Pancreas (tissue), 10 donors: ENCODE measurements around the gene SHROOM3. TPM values are rescaled to one million over a fixed set of nuclear protein-coding genes. Genes with fewer than 3 reads are reported as not detected.

Experiments
- ATAC-seq, 4 donors: fragments of 200-7000 bp; cut with Tn5 transposase; one replicate each; pipeline versions ENCODE4 v1.8.0 to v1.9.1; 2020; ENCODE audit warnings: mild to moderate bottlenecking in 4 of 4, moderate library complexity in 4 of 4
- DNase-seq, 6 donors: peaks; one replicate each; pipeline ENCODE4 v3.0.0-alpha.2; 2020
- FAIRE-seq: peaks from 2 replicates; lab custom pipeline; 2012; peaks lifted over from hg19 to GRCh38; lab: Jason Lieb, UNC
- H3K27ac ChIP-seq, 4 donors: fragments of 200-600 bp; sonication (generic); 1 replicate in 3 of 4; 2 replicates in 1 of 4; pipeline versions ENCODE4 v1.5.0 to v1.8.0; 2020
- H3K27me3 ChIP-seq, 4 donors: fragments of 200-600 bp; one replicate each; pipeline ENCODE4 v1.8.0; 2021
- H3K36me3 ChIP-seq, 3 donors: fragments of 200-600 bp; sonication (generic) in 1 of 3; one replicate each; pipeline versions ENCODE4 v1.5.0 to v1.8.0; 2020 to 2021
- H3K4me1 ChIP-seq, 3 donors: fragments of 200-600 bp; one replicate each; pipeline ENCODE4 v1.8.0; 2021
- H3K4me3 ChIP-seq, 4 donors: fragments of 200-600 bp; sonication (generic) in 2 of 4; one replicate each; pipeline versions ENCODE4 v1.5.0 to v1.8.0; 2020 to 2021
- H3K9me3 ChIP-seq, 4 donors: fragments of 200-600 bp; one replicate each; pipeline ENCODE4 v1.8.0; 2021
- CTCF ChIP-seq, 4 donors: fragments of 200-600 bp; sonication (generic) in 3 of 4; IDR thresholded peaks; one replicate each; pipeline versions ENCODE4 v1.5.0 to v1.8.0; 2021; ENCODE audit warnings: antibody characterized with exemption in 4 of 4
- WGBS, 2 donors: extraction: QIAGEN DNeasy Blood & Tissue Kit; methylation state at CpG; one replicate each; pipeline ENCODE4 v1.1.7; 2013; 5-methylcytosine and 5-hydroxymethylcytosine counted together
- intact Hi-C, 3 donors: fragments of 100-400 bp; cut with DNase I; formaldehyde crosslinking; loops; one replicate each; pipeline versions ENCODE4 v1.11.1 to v1.14.2; 2022
- polyA plus RNA-seq, 2 donors: library from polyadenylated mRNA; stranded (reverse); fragments of 200-250 nt; gene quantifications; one replicate each; pipeline ENCODE4 v1.2.3, GENCODE V29; 2013
- total RNA-seq, 6 donors: library from RNA; stranded (reverse); fragmentation: NEBNext Ultra II Directional in 4 of 6; extraction: Animal tissue kit (Norgen Biotek cat#: 25700) in 4 of 6; gene quantifications; one replicate each; pipeline versions ENCODE4 v1.2.1 to v1.2.4, GENCODE V29; 2021 to 2023
- donor health status: healthy with polysubstance abuse.
- donor health status: DM: no; HTN: no; CAD: no; lungs with moderate emphysema.
- donor health status: DM: no; HTN: no; CAD: no.
- donor health status: control.
- donor health status: control.
- donor health status: Bipolar disorder and iron deficiency.
- donor health status: DM: yes; HTN: yes; CAD: no.
- donor health status: DM: no; HTN: no; CAD: no.
- donor health status: DM: no; HTN: no; CAD: no.
- donor health status: DM: yes; HTN: yes; CAD: no.

Gene SHROOM3
- total and polyA plus RNA-seq, 8 donors, result 6.2 to 43.5 (median 17.1) TPM

DNA sequence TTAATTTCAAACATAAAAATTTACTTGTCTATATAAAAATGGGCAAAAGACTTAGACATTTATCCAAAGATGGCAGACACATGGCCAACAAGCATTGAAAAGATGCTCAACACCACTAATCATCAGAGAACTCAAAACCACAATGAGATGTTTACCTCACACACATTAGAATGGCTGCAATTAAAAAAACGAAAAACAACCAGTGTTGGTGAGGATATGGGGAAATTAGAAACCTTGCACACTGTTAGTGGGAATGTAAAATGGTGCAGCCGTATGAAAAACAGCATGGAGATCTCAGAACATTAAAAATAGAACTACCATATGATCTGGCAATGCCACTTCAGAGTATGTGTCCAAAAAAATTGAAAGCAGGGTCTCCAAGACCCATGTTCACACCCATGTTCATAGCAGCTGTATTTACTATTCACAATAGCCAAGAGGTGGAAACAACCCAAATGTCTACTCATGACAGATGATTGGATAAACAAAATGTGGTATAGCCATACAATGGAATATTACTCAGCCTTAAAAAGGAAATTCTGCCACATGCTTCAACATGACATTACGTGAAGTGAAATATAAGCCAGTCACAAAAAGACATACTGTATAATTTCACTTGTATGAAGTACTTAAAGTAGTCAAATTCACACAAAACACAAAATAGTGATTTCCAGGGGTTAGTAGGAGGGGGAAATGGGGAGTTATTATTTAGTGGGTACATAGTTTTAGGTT lies 316.7 kb downstream of the SHROOM3 start:
- intact Hi-C loops, result loop anchor here (5.0 to 10.0 kb wide), 3 partner anchors 239 to 307 kb away; no protein-coding TSS in a partner anchor
- Histone ChIP-seq H3K9me3 (no peaks in the 10 kb centered on the region), H3K4me1 (no peaks in the 10 kb centered on the region), H3K27me3 (no peaks in the 10 kb centered on the region), H3K27ac (no peak overlapping the region), H3K36me3 (no peaks in the 10 kb centered on the region), H3K4me3 (no peak overlapping the region)
- no peak for ATAC-seq
- no peak for DNase-seq
- TF ChIP-seq CTCF (IDR thresholded peaks at IDR 0.05), result no peak
- FAIRE-seq, result no peak
- WGBS, 2 donors, result 95 to 96% methylated on average over 3 of the region's 3 CpGs

GRCh38 chr4:76752861-76753501 lies 318.0 kb downstream of the SHROOM3 start:
- DNase-seq (no peak), FAIRE-seq (no peak), ATAC-seq (peak in 1 of 4 donors; percentile 32)
- H3K27me3 ChIP-seq, result no peaks in the 10 kb centered on the region
- H3K27ac ChIP-seq, result no peak overlapping the region
- no peak for TF ChIP-seq CTCF (IDR thresholded peaks at IDR 0.05)
- no peaks in the 10 kb centered on the region for H3K9me3 ChIP-seq
- intact Hi-C loops, result loop anchor here (5.0 to 10.0 kb wide), 3 partner anchors 241 to 308 kb away; no protein-coding TSS in a partner anchor
- H3K4me3 ChIP-seq, result no peak overlapping the region
- H3K4me1 ChIP-seq, result no peaks in the 10 kb centered on the region
- 69 to 78% methylated on average over 3 of the region's 3 CpGs for WGBS, 2 donors
- no peaks in the 10 kb centered on the region for H3K36me3 ChIP-seq

DNA sequence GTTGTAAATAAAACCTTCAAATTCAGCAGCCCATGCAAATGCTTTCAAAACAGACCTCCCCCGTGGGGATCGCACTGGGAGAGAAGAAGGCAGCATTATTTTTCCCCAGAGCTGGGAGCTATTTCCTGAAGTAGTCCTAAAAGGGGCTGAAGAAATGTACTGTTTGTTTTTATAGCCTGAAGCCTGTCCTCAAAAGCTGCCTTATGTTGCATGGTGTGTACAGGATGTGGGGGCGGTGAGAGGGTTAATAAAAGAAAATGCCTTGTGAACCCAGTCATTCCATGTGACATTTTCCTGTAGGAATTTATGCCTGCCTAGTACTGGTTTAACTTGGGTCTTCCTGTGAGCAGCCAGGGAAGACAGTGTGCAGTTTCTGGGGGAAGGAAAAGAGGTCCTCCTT lies 318.8 kb downstream of the SHROOM3 start:
- Histone ChIP-seq H3K4me1 (no peaks in the 10 kb centered on the region), H3K36me3 (no peaks in the 10 kb centered on the region), H3K27ac (no peak overlapping the region), H3K27me3 (no peaks in the 10 kb centered on the region), H3K9me3 (no peaks in the 10 kb centered on the region), H3K4me3 (no peak overlapping the region)
- no peak for FAIRE-seq
- ATAC-seq, result no peak
- no peak for DNase-seq
- intact Hi-C loops, result loop anchor here (2.0 to 10.0 kb wide), 4 partner anchors 242 to 309 kb away; no protein-coding TSS in a partner anchor
- 63 to 76% methylated on average over 3 of the region's 3 CpGs for WGBS, 2 donors
- no peak for TF ChIP-seq CTCF (IDR thresholded peaks at IDR 0.05)

GRCh38 chr4:76754439-76754838 lies 319.4 kb downstream of the SHROOM3 start:
- no peaks in the 10 kb centered on the region for H3K9me3 ChIP-seq
- FAIRE-seq (no peak), ATAC-seq (no peak), DNase-seq (peak in 1 of 6 donors; percentile 40)
- H3K27me3 ChIP-seq, result no peaks in the 10 kb centered on the region
- no peaks in the 10 kb centered on the region for H3K4me1 ChIP-seq
- intact Hi-C loops, result loop anchor here (2.0 to 10.0 kb wide), 4 partner anchors 242 to 310 kb away; no protein-coding TSS in a partner anchor
- no peak overlapping the region for H3K27ac ChIP-seq
- no peak for TF ChIP-seq CTCF (IDR thresholded peaks at IDR 0.05)
- H3K4me3 ChIP-seq, result no peak overlapping the region
- H3K36me3 ChIP-seq, result no peaks in the 10 kb centered on the region
- 87 to 95% methylated on average over 10 of the region's 10 CpGs for WGBS, 2 donors
